WERI-Rb-1 (cell line): ENCODE data around the gene ERCC1.

ENCODE experiments used
- DNase-seq: peaks from one replicate; pipeline ENCODE4 v3.0.0-alpha.2; 2020
- H3K27ac ChIP-seq: fragments of 250-450 bp; sonication (Bioruptor Pico); 2 replicates; pipeline ENCODE4 v1.5.1; 2020; ENCODE audit warnings: mild to moderate bottlenecking, moderate library complexity
- H3K27me3 ChIP-seq: fragments of 250-450 bp; sonication (Bioruptor Pico); 2 replicates; pipeline ENCODE4 v1.5.1; 2021; ENCODE audit warnings: mild to moderate bottlenecking, low read depth, moderate library complexity; ENCODE audit not compliant: insufficient read depth, severe bottlenecking
- H3K36me3 ChIP-seq: fragments of 250-450 bp; sonication (Bioruptor Pico); 2 replicates; pipeline ENCODE4 v1.5.1; 2020; ENCODE audit warnings: mild to moderate bottlenecking, moderate library complexity
- H3K4me3 ChIP-seq: 2 replicates; pipeline ENCODE4 v1.5.1; 2011; ENCODE audit warnings: low read depth, mild to moderate bottlenecking, control low read depth, low read length
- H3K9me3 ChIP-seq: fragments of 250-450 bp; sonication (Bioruptor Pico); 2 replicates; pipeline ENCODE4 v1.5.1; 2021; ENCODE audit warnings: mild to moderate bottlenecking, moderate library complexity; ENCODE audit not compliant: severe bottlenecking
- TF ChIP-seq, protein P1 (sequence below): IDR thresholded peaks from 2 replicates; pipeline ENCODE4 v1.5.1; 2011; ENCODE audit warnings: low read depth, mild to moderate bottlenecking, control low read depth, inconsistent platforms, low read length

Gene ERCC1

DNA sequence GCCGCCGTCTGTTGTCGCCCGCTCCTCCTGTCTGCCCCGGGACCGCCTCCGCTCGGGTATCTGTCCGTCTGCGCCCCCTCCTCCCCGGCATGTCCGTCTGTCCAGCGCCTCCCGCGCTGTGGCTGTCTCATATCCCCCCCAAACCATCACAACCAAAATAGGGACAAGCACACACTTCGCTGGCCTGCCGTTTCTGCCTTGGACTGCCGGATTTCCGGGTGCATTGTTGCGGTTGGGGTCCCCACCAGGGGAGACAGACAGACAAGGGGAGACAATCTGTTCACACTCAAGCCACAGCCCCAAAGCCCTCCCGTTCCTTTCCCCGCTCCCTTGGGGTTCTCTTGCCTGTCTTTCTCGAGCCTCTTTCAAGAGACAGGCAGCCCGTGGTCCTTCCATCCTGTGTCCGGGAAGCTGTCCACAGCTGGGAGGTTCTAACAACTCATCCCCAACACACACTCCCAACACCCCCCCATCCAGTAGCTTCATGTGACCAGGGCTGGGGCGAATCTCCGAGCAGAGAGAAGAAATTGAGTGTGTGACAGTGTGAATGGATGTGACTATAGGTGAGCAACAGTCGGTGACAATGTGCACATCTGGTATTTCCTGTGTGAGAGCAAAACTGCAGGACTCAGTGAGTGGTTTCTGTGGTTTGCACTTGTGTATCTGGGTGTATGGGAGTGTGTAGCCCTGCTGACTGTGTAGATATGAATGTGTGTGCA, 27.6 kb upstream of the ERCC1 start:
- H3K36me3 ChIP-seq, result no peaks in the 10 kb centered on the region
- DNase-seq, result no peak
- no peaks in the 10 kb centered on the region for H3K9me3 ChIP-seq
- H3K27ac ChIP-seq, result peak overlapping the region; percentile 4; the same call in 1 of the 2 replicates
- H3K4me3 ChIP-seq, result peak overlapping the region; percentile 62
- H3K27me3 ChIP-seq, result no peaks in the 10 kb centered on the region
- TF ChIP-seq, protein P1, sequence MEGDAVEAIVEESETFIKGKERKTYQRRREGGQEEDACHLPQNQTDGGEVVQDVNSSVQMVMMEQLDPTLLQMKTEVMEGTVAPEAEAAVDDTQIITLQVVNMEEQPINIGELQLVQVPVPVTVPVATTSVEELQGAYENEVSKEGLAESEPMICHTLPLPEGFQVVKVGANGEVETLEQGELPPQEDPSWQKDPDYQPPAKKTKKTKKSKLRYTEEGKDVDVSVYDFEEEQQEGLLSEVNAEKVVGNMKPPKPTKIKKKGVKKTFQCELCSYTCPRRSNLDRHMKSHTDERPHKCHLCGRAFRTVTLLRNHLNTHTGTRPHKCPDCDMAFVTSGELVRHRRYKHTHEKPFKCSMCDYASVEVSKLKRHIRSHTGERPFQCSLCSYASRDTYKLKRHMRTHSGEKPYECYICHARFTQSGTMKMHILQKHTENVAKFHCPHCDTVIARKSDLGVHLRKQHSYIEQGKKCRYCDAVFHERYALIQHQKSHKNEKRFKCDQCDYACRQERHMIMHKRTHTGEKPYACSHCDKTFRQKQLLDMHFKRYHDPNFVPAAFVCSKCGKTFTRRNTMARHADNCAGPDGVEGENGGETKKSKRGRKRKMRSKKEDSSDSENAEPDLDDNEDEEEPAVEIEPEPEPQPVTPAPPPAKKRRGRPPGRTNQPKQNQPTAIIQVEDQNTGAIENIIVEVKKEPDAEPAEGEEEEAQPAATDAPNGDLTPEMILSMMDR, result no peak

GRCh38 chr19:45450012-45450333, 26.3 kb upstream of the ERCC1 start:
- TF ChIP-seq, protein P1, result no peak

DNA sequence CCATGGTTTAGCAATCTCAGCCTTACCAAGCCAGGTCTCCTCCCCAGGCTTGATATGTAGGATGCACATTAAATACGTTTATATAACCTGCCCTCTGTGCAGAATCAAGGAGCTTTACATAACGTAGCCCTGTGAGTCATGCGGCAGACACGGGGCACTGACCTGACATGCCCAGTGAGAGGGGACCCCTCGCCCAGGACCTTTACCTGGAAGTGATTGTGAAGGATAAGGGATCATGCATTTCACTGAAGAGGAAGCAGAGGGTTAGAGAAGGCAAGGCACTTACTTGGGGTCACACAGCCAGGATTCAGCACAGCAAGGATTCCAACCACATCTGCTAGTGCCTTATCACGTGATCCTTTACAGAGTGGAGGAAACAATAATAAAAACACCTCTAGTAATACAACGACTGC, 25.2 kb upstream of the ERCC1 start:
- H3K4me3 ChIP-seq, result no peak overlapping the region
- TF ChIP-seq, protein P1, result no peak
- H3K27ac ChIP-seq, result no peak overlapping the region
- no peak for DNase-seq
- no peaks in the 10 kb centered on the region for H3K27me3 ChIP-seq
- no peaks in the 10 kb centered on the region for H3K36me3 ChIP-seq
- no peaks in the 10 kb centered on the region for H3K9me3 ChIP-seq

More at GRCh38 chr19:45450012-45450333, 26.3 kb upstream of the ERCC1 start:
- Histone ChIP-seq H3K4me3 (peak overlapping the region; percentile 62), H3K36me3 (no peaks in the 10 kb centered on the region), H3K27me3 (no peaks in the 10 kb centered on the region), H3K27ac (no peak overlapping the region; the same call in 1 of the 2 replicates), H3K9me3 (no peaks in the 10 kb centered on the region)
- no peak for DNase-seq

DNA sequence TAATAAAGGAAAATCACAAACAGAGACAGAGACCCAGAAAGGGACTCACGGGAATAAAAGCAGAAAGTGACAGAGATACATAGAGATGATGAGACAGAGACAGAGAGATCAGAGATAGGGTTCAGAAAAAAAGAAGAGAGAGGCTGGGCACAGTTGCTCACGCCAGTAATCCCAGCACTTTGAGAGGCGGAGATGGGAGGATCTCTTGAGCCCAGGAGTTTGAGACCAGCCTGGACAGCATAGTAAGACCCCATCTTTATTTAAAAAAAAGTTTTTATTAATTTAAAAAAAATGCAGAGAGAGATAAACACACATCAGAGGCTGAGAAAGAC, 24.7 kb upstream of the ERCC1 start:
- no peaks in the 10 kb centered on the region for H3K9me3 ChIP-seq
- no peaks in the 10 kb centered on the region for H3K27me3 ChIP-seq
- no peak overlapping the region for H3K4me3 ChIP-seq
- H3K27ac ChIP-seq, result no peak overlapping the region
- TF ChIP-seq, protein P1, result no peak
- DNase-seq, result no peak
- H3K36me3 ChIP-seq, result no peaks in the 10 kb centered on the region

DNA sequence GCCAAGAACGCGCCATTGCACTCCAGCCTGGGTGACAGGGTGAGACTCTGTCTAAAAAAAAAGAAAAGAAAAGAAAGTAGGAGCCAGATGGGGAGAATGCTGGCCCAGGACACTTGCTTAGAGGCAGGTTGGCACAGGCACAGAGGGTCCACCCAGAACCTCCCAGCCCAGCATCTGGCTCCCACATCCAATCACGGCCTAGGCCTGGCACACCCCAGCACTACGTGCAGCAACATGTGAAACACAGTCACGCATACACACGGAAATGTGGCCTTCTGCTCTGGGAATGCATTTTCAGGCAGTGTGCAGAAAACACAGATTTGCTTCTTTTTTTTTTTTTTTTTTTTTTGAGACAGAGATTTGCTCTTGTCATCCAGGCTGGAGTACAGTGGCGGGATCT, 23.2 kb upstream of the ERCC1 start:
- H3K36me3 ChIP-seq, result no peaks in the 10 kb centered on the region
- TF ChIP-seq, protein P1, result no peak
- H3K27me3 ChIP-seq, result no peaks in the 10 kb centered on the region
- no peak overlapping the region for H3K27ac ChIP-seq
- H3K9me3 ChIP-seq, result no peaks in the 10 kb centered on the region
- H3K4me3 ChIP-seq, result no peak overlapping the region
- DNase-seq, result no peak

- Histone ChIP-seq H3K36me3 (no peaks in the 10 kb centered on the region), H3K27me3 (no peaks in the 10 kb centered on the region), H3K4me3 (no peak overlapping the region), H3K27ac (no peak overlapping the region), H3K9me3 (no peaks in the 10 kb centered on the region)
- DNase-seq, result no peak
- TF ChIP-seq, protein P1, result peak; percentile 22; the same call in 1 of the 2 replicates
These were observed 22.6 kb upstream of the ERCC1 start for GRCh38 chr19:45446295-45446694.
